ENCODE data around the gene RHOC.

RHOC gene

GRCh38 chr1:112702067-112702395 lies 4.9 kb downstream of the RHOC start:
- DNase-seq (ENCODE audit: low read depth in 3 of 3): no peak

DNA sequence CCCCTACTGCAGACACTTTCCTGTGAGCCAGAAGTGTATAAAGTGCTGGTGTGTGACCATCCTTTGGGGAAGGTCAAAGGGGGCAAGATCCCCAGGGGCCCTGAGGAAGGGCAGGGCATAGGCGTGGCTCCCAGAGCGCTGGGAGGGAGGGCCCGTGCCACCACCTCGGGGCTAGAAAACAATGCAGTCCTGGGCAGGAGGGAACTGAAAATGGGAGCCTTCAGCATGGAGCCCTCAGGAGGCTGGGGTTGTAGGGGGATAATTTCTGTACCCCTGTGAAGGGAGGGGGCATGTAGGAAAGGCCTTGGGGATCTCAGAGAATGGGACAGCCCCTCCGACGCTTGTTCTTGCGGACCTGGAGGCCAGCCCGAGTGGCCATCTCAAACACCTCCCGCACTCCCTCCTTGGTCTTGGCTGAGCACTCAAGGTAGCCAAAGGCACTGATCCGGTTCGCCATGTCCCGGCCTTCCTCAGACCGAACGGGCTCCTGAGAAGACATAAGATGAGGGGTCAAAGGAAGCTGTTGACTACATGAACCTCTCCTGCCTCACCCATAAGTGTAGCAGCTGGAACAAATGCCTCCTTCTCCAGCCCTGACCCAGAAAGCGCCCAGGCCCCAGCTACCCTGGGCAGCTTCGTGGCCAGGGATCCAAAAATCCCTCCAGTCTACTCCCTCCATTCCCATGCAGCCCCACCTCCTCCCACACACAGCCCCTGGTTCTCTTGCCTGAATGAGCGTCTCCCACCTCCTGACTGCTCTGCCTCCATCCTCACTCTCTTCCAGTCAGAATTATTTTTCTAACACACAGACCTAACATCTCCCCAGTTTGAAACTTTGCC lies 5.5 kb downstream of the RHOC start:
- DNase-seq (ENCODE audit: low read depth in 3 of 3): no peak

DNA sequence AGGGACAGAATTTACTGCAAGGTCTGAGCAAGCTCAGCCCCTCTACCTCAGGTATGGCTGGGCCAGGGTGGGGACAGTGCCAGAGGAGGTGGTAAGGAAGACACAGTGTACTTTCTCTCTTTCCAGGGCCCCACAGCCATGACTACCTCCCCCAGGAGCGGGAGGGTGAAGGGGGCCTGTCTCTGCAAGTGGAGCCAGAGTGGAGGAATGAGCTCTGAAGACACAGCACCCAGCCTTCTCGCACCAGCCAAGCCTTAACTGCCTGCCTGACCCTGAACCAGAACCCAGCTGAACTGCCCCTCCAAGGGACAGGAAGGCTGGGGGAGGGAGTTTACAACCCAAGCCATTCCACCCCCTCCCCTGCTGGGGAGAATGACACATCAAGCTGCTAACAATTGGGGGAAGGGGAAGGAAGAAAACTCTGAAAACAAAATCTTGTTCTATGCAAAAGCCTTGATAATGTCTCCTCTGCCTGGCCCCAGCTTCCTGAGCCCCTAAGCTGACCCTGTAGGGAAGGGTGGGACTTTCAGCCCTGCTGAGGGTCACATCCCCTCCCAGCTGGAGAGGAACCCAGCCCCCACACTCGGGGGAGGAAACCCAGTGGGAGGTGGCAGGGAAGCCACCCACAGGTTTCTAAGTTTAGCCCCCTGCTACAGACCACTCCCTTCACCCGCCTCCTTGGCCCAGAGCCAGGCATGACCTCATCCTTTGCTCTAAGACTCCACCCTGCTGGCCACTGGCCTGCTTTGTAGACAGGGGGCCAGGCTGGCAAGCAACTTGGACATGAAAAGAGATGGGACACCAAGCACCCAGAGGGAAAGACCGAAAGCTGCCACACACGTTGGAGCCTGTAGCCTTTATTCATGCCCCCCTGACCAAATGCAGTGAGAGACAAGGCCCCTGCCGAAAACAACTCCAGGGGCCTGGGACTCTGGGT lies 6.4 kb downstream of the RHOC start:
- peak in 1 of 3 experiments; percentile 71 for DNase-seq (ENCODE audit: low read depth in 3 of 3)

DNA sequence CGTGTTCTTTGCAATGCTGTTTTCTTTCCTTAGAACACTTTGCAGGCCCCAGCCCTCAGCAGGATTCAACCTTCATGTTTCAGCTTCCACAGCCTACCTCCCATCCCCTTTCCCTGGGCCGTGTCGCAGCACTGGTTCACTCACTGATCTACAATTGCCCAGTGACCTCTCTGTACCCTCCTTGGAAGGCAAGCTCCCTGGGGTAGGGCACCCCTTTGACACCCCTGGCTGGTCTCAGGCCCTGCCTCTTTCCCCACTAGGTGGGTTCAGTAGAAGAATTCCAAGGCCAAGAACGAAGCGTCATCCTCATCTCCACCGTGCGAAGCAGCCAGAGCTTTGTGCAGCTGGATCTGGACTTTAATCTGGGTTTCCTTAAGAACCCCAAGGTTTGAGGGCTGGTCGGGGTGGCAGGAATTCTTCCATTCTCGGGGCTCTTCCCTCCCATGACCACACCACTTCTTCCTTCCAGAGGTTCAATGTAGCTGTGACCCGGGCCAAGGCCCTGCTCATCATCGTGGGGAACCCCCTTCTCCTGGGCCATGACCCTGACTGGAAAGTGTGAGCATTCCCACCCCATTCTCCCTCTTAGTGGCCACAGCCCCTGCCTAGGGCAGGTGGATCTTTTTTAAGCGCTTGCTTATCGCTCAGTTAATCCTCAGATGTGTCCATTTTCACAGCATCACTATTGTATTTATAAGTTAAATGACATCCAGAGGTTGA lies 7.3 kb downstream of the RHOC start:
- DNase-seq (ENCODE audit: low read depth in 3 of 3): no peak

- DNase-seq (ENCODE audit: low read depth in 3 of 3): no peak
Observed at GRCh38 chr1:112698366-112699310, 8.3 kb downstream of the RHOC start.

- DNase-seq (ENCODE audit: low read depth in 3 of 3): no peak
Observed at GRCh38 chr1:112697781-112698201, 9.1 kb downstream of the RHOC start.

- DNase-seq (ENCODE audit: low read depth in 3 of 3): no peak
Observed at GRCh38 chr1:112696578-112697314, 10.2 kb downstream of the RHOC start.

- no peak for DNase-seq (ENCODE audit: low read depth in 3 of 3)
Observed at GRCh38 chr1:112695276-112695675, 11.7 kb downstream of the RHOC start.

DNA sequence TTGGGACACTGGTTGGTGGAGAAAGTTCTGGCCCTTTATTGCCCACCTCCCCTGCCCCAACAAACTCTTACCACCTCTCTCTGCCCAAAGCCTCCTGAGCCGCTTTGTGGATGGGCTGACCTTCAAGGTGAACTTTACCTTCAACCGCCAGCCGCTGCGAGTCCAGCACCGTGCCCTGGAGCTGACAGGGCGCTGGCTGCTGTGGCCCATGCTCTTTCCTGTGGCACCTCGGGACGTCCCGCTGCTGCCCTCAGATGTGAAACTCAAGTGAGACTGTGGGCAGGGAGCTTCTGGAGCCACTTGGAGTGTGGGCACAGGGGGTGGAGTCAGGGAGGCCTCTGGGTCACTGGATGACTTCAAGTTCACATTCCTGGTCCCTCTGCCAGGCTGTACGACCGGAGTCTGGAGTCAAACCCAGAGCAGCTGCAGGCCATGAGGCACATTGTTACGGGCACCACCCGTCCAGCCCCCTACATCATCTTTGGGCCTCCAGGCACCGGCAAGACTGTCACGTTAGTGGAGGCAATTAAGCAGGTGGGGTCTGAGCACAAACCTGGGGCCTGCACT lies 12.5 kb downstream of the RHOC start:
- DNase-seq (ENCODE audit: low read depth in 3 of 3): no peak

DNA sequence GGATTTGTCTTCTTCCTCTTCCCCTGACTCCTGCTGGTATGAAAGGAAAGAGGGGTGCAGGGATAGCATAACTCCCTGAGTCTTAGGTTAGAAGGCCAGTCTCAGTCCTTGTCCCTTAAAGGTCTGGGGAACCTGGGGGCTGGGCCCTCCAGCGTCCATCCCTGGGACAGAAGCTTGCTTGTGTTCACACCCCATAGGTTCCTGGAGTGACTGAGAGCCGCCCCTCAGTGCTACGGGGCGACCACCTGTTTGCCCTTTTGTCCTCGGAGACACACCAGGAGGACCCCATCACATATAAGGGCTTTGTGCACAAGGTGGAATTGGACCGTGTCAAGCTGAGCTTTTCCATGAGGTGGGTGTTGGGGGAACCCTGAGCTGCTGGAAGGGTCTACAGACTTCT lies 13.1 kb downstream of the RHOC start:
- no peak for DNase-seq (ENCODE audit: low read depth in 3 of 3)

DNA sequence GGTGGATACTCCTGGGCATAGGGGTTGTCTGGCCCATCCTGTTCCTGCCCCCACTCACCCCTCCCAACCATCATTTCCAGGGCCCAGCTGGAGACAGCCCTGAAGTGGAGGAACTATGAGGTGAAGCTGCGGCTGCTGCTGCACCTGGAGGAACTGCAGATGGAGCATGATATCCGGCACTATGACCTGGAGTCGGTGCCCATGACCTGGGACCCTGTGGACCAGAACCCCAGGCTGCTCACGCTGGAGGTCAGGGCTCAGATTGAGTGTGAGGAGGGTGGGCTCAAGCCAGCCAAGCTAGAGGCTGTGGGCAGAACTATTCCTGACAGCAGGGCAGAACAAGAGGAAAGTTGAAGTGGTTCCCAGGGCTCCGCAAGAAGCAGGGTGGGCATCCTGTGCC lies 14.2 kb downstream of the RHOC start:
- DNase-seq (ENCODE audit: low read depth in 3 of 3): no peak

GRCh38 chr1:112689842-112690237 lies 17.1 kb downstream of the RHOC start:
- DNase-seq (ENCODE audit: low read depth in 3 of 3): no peak

- DNase-seq (ENCODE audit: low read depth in 3 of 3): no peak
Observed at GRCh38 chr1:112689196-112689841, 17.6 kb downstream of the RHOC start.

GRCh38 chr1:112688781-112689193 lies 18.1 kb downstream of the RHOC start:
- no peak for DNase-seq (ENCODE audit: low read depth in 3 of 3)

DNA sequence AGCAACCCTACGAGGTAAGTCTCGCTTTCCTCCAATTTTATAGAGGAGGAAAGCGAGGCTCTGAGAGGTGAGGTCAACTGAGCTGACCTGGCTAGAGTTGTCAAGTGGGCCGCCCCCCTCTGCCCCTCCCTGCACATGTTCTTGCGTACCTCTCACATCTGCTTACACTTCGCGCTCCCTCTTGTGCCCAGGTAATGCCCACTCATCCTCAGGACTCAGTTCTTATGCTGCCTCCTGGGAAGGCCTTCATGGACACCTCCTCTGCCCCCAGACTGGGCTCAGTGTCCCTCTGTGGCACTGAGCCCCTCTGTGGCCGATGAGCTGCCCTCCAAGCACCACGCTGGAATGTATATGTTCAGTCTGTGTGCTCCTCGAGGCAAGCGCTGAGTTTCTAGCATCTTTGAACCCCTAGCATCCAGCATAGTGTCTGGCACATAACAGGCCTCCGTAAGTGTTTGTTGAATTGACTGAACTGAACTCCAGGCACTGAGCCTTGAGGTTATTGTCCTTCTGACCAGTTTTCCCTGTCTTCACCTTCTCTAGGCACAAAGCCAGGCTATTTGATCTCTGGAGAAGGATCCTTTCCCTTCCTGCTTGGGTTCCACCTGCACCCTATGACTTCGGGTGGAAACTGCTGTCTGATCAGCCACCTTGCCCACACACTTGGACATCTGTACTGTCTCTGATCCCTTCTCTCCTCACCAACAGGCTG lies 19.0 kb downstream of the RHOC start:
- DNase-seq (ENCODE audit: low read depth in 3 of 3): no peak

GRCh38 chr1:112687361-112687760 lies 19.6 kb downstream of the RHOC start:
- no peak for DNase-seq (ENCODE audit: low read depth in 3 of 3)

DNA sequence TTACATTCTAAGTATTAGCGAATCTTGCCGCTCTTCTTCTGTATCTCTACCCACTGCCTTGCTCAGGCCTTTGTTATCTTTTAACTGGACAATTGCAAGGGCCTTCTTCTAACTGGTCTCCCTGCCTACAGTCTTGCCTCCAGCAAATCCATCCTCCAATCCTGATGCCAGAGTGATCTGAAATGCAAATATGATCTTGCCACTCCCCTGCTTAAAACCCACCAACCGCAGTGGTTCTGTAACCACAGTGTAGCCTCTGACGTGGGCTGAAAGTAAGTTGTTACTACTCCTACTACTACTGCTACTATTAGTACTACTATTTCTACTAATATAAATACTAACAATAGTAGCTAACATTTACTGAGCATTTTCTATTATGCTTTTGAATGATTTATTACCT lies 20.1 kb downstream of the RHOC start:
- no peak for DNase-seq (ENCODE audit: low read depth in 3 of 3)

DNA sequence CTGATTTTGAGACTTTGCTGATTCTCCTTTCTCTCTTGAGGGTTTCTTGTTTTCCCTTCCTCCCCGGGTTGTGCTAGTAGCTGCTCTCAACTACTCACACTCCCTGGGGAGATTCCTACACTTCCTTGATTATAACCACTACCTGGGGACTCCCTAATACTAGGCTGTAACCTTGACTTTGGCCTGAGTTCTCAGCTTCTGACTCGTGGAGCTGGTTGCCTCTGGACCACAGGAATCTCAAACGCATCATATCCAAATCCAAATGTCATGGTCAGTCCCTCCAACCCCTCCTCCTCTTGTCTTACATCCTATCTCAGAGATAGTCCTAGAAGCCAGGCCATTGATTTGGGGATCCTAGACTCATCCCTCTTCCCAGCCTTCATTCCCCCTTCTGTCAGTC lies 20.5 kb downstream of the RHOC start:
- DNase-seq (ENCODE audit: low read depth in 3 of 3): no peak

- no peak for DNase-seq (ENCODE audit: low read depth in 3 of 3)
Observed at GRCh38 chr1:112685913-112686312, 21.0 kb downstream of the RHOC start.
